GM23338 (cell line): ENCODE results near the gene KLLN. TPM values are rescaled to one million over a fixed set of nuclear protein-coding genes. Genes with fewer than 3 reads are reported as not detected.

ENCODE experiments used
- ATAC-seq: fragments of 200-7000 bp; cut with Tn5 transposase; 3 replicates; pipeline ENCODE4 v1.9.1; 2020
- DNase-seq: peaks from one replicate; pipeline ENCODE4 v3.0.0-alpha.2; 2015; ENCODE audit warnings: low spot score
- H2AFZ ChIP-seq: fragments of 200-600 bp; sonication (generic); 2 replicates; pipeline ENCODE4 v1.8.0; 2016; ENCODE audit warnings: antibody characterized with exemption, mild to moderate bottlenecking, moderate library complexity
- H3F3A ChIP-seq: fragments of 200-600 bp; sonication (generic); replicated peaks from 2 replicates; pipeline ENCODE4 v1.8.0; 2017; ENCODE audit warnings: antibody characterized with exemption, mixed run types, low read depth
- H3K27ac ChIP-seq: fragments of 200-600 bp; sonication (generic); 2 replicates; pipeline ENCODE4 v1.6.1; 2016; ENCODE audit warnings: low read depth
- H3K27me3 ChIP-seq: fragments of 200-600 bp; sonication (generic); 2 replicates; pipeline ENCODE4 v1.8.0; 2016; ENCODE audit warnings: mild to moderate bottlenecking, mixed run types, moderate library complexity; ENCODE audit not compliant: insufficient read depth
- H3K36me3 ChIP-seq: fragments of 200-600 bp; sonication (generic); 2 replicates; pipeline ENCODE4 v1.8.0; 2016; ENCODE audit warnings: mild to moderate bottlenecking; ENCODE audit not compliant: insufficient read depth
- H3K4me1 ChIP-seq: fragments of 200-600 bp; sonication (generic); 2 replicates; pipeline ENCODE4 v1.8.0; 2016; ENCODE audit warnings: mild to moderate bottlenecking, moderate library complexity; ENCODE audit not compliant: insufficient read depth
- H3K4me2 ChIP-seq: fragments of 200-600 bp; sonication (generic); 2 replicates; pipeline ENCODE4 v1.7.1; 2017; ENCODE audit warnings: mixed run types
- H3K4me3 ChIP-seq: fragments of 200-600 bp; sonication (generic); 2 replicates; pipeline ENCODE4 v1.6.1; 2016; ENCODE audit warnings: mixed run types
- H3K79me2 ChIP-seq: fragments of 200-600 bp; sonication (generic); replicated peaks from 2 replicates; pipeline ENCODE4 v1.8.0; 2017; ENCODE audit warnings: mild to moderate bottlenecking; ENCODE audit not compliant: insufficient read depth
- H3K9me2 ChIP-seq: fragments of 200-600 bp; sonication (generic); 2 replicates; pipeline ENCODE4 v1.8.0; 2017; ENCODE audit not compliant: insufficient read depth
- H4K20me1 ChIP-seq: fragments of 200-600 bp; sonication (generic); replicated peaks from 2 replicates; pipeline ENCODE4 v1.8.0; 2017; ENCODE audit warnings: mild to moderate bottlenecking; ENCODE audit not compliant: insufficient read depth
- H3K27ac Mint-ChIP-seq: 2 replicates; pipeline ENCODE4 v1.8.0; 2020; ENCODE audit warnings: inconsistent platforms, mild to moderate bottlenecking, moderate library complexity, mixed read lengths
- H3K27me3 Mint-ChIP-seq: 3 replicates; pipeline ENCODE4 v1.8.0; 2022; ENCODE audit warnings: low read depth, mild to moderate bottlenecking, moderate library complexity, mixed read lengths, inconsistent platforms; ENCODE audit not compliant: insufficient read depth, poor library complexity
- H3K36me3 Mint-ChIP-seq: 3 replicates; pipeline ENCODE4 v1.8.0; 2021; ENCODE audit warnings: low read depth, mild to moderate bottlenecking, inconsistent platforms, moderate library complexity, mixed read lengths
- H3K4me1 Mint-ChIP-seq: 3 replicates; pipeline ENCODE4 v1.8.0; 2020; ENCODE audit warnings: mild to moderate bottlenecking, inconsistent platforms, mixed read lengths
- H3K4me3 Mint-ChIP-seq: 3 replicates; pipeline ENCODE4 v1.8.0; 2021; ENCODE audit warnings: moderate library complexity, mild to moderate bottlenecking, inconsistent platforms, mixed read lengths
- H3K9me3 Mint-ChIP-seq: 3 replicates; pipeline ENCODE4 v1.8.0; 2020; ENCODE audit warnings: moderate library complexity, mild to moderate bottlenecking, inconsistent platforms, mixed read lengths
- CREB1 ChIP-seq: fragments of 250-450 bp; sonication (Bioruptor Pico); IDR thresholded peaks from 2 replicates; pipeline ENCODE4 v1.5.0; 2020; ENCODE audit warnings: low read depth, mild to moderate bottlenecking, moderate library complexity
- CTCF ChIP-seq, 2 experiments: fragments of 200-600 bp in 1 of 2; sonication (generic) in 1 of 2; conservative IDR thresholded peaks; 2 replicates each; pipeline versions ENCODE4 v1.5.1 to v1.6.1; 2016 to 2017; ENCODE audit warnings: antibody characterized with exemption in 2 of 2, low read depth in 2 of 2, mild to moderate bottlenecking in 2 of 2, moderate library complexity in 1 of 2
- EZH2 ChIP-seq: fragments of 200-600 bp; sonication (generic); IDR thresholded peaks from one replicate; pipeline ENCODE4 v1.8.0; 2017; ENCODE audit warnings: antibody characterized with exemption, mild to moderate bottlenecking, low read depth; ENCODE audit not compliant: unreplicated experiment
- EZH2phosphoT487 ChIP-seq: fragments of 200-600 bp; sonication (generic); IDR thresholded peaks from one replicate; pipeline ENCODE4 v1.8.1; 2018; ENCODE audit warnings: antibody characterized with exemption; ENCODE audit not compliant: unreplicated experiment
- JUNB ChIP-seq: IDR thresholded peaks from one replicate; pipeline ENCODE4 v1.6.1; 2016; ENCODE audit warnings: antibody characterized with exemption; ENCODE audit not compliant: unreplicated experiment
- POLR2AphosphoS5 ChIP-seq: IDR thresholded peaks from 2 replicates; pipeline ENCODE4 v1.6.1; 2016; ENCODE audit warnings: antibody characterized with exemption, low read depth
- REST ChIP-seq: IDR thresholded peaks from one replicate; pipeline ENCODE4 v1.6.1; 2018; ENCODE audit warnings: antibody characterized with exemption; ENCODE audit not compliant: unreplicated experiment
- STAT1 ChIP-seq: IDR thresholded peaks from one replicate; pipeline ENCODE4 v1.6.1; 2016; ENCODE audit warnings: antibody characterized with exemption; ENCODE audit not compliant: unreplicated experiment
- ZNF114 ChIP-seq: fragments of 250-450 bp; sonication (Bioruptor Pico); IDR thresholded peaks from 2 replicates; pipeline ENCODE4 v1.5.0; 2020; ENCODE audit warnings: mild to moderate bottlenecking, moderate library complexity
- ZNF331 ChIP-seq: fragments of 250-450 bp; sonication (Bioruptor Pico); IDR thresholded peaks from 2 replicates; pipeline ENCODE4 v1.5.0; 2020; ENCODE audit warnings: low read depth, mild to moderate bottlenecking, moderate library complexity
- ZNF462 ChIP-seq: fragments of 250-450 bp; sonication (Bioruptor Pico); IDR thresholded peaks from 2 replicates; pipeline ENCODE4 v1.5.0; 2020; ENCODE audit warnings: mild to moderate bottlenecking, moderate library complexity
- polyA plus RNA-seq: library from polyadenylated mRNA; unstranded; fragments of >200 nt; fragmentation: Nextera tagmentation; extraction: Ambion mirVana; gene quantifications from 2 replicates; pipeline ENCODE4 v1.2.1, GENCODE V29; 2016
- total RNA-seq: library from RNA; depleted of rRNA; stranded (reverse); fragments of >200 nt; shearing (Covaris generic); gene quantifications from 2 replicates; pipeline ENCODE4 v1.2.3, GENCODE V29; 2014

KLLN gene
- total and polyA plus RNA-seq, 2 experiments from 2014 or later, result 0.24 to 0.29 TPM

GRCh38 chr10:87861953-87862678 is 1.2 kb downstream of the KLLN start:
- peak; percentile 57 for ATAC-seq
- peak; percentile 100 for DNase-seq
- Histone ChIP-seq H3K4me3 (peak overlapping the region; percentile 87), H2AFZ (peak overlapping the region; percentile 60), H3F3A (peaks cover 7% of the 10 kb centered on the region; the same call in 1 of the 2 replicates), H3K79me2 (peaks cover 30% of the 10 kb centered on the region), H3K27ac (peak overlapping the region; percentile 97), H3K4me1 (peaks cover 25% of the 10 kb centered on the region), H3K36me3 (no peaks in the 10 kb centered on the region), H3K27me3 (no peaks in the 10 kb centered on the region), H4K20me1 (peaks cover 27% of the 10 kb centered on the region), H3K4me2 (peak overlapping the region; percentile 84), H3K9me2 (no peaks in the 10 kb centered on the region)
- peaks cover 24% of the 10 kb centered on the region for H3K4me1 Mint-ChIP-seq
- peaks cover 5% of the 10 kb centered on the region for H3K9me3 Mint-ChIP-seq
- H3K27ac Mint-ChIP-seq, result peak overlapping the region; percentile 98
- peaks cover 10% of the 10 kb centered on the region for H3K27me3 Mint-ChIP-seq
- peaks cover 9% of the 10 kb centered on the region; the same call in 2 of the 3 replicates for H3K36me3 Mint-ChIP-seq
- peak overlapping the region; percentile 95 for H3K4me3 Mint-ChIP-seq
- TF ChIP-seq EZH2 (no peak), REST (peak; percentile 21), CREB1 (CRISPR knock-in tag) (peak; percentile 84), ZNF114 (0 out of 2 replicates have a peak, but pooled peaks have one; percentile 64), POLR2AphosphoS5 (peak; percentile 95), JUNB (peak; percentile 68), EZH2phosphoT487 (no peak), ZNF331 (CRISPR knock-in tag) (no peak), CTCF (conservative IDR thresholded peaks at IDR 0.05; ENCODE audit: low read depth in 2 of 2) (no peak), ZNF462 (CRISPR knock-in tag) (peak; percentile 18; the same call in 1 of the 2 replicates), STAT1 (no peak)
